DMS53 treated with DMSO at 0.1 percent for 48 hours (cell line): ENCODE results near the gene CDH18.
A peak's percentile ranks its signal among the peaks of the same experiment; 100 is the strongest.

Experiments
- DNase-seq: peaks from one replicate; lab custom pipeline; 2025; ENCODE audit not compliant: unreplicated experiment; lab: John Stamatoyannopoulos, UW

Gene CDH18

DNA sequence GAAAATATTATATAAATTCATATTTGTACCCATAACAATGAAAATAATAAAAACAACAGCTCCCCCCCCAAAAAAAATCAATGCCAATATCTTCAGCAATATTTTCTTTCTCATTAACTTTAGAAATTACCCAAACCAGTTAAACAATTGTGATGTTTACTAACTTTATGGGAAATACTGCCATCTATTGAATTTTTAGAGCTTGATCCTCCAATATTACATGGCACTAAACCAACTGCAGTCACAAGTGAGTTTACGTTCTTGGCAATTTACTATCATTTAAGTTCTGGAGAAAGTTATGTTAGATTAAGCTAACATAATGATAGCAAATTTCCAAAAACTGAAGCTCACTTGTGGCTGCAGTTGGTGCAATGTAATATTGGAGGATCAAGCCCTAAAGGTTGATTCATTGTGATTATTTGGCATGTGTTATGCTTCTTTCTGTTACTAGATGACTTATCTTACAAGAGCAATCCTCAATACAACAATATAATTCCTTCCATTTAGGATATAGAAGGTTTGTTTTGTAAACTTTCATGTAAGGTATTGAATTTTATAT, 379.5 kb downstream of the CDH18 start:
- DNase-seq: peak; percentile 59

DNA sequence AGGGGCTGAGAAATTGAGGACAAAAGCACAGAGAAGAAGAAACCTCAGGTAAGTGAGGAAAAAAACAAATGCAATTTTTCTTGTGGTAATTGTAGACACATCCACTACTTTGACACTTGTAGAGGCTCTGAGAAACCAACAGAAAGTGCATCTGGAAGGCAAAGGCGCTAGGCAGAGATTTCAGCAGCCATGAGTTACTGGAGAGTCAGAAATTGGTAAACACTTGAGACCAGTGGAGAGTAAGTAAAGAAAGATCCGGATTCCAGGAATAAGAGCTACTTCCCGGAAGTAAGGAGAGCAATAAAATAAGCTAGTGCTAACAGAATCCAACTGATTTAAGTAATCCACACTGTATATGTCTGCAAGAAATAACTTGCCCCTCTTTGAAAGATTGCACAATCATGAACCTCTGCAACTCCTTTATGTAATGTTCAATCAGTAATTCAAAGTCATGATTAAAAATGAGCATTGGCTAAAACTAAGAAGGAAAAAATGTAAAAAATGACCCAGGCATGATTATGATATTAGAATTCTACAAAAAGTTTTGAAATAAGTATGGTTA, 382.1 kb downstream of the CDH18 start:
- DNase-seq: peak; percentile 75

DNA sequence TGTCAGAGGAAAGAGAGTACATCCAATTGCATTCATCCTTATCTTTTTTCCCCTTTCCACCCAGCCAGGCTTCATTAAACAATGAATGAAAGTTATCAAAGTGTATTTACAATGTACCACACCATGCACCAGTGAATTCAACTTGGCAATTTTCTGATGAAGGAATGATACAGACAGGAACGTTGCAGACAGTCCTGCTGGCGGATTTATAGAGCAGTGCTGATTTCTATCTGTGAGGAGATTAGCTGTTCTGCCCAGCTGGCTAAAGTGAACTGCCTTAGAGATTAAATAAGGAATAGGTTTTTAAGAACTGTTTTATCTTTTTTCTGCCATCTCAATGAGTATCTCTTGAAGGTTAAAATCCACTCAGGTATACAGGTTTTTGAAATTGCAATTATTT, 403.9 kb downstream of the CDH18 start:
- DNase-seq: no peak

DNA sequence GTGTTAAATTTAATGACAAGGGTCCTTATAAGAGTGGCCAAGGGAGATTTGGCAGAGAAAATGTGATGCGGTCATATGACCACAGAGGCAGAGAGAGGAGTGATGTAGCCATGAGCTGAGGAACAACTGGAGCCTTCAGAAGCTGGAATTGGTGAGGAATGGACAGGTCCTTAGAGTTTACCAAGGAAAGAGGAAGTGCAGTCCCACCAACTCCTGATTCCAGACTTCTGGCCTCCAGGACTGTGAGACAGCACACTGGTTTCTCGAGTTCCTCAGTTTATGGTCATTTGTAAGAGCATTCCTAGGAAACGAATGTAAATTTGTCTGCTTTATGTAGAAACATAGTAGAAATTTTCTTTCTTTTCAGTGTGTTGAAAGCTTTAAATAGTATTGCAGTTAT, 410.1 kb downstream of the CDH18 start:
- DNase-seq: no peak

DNA sequence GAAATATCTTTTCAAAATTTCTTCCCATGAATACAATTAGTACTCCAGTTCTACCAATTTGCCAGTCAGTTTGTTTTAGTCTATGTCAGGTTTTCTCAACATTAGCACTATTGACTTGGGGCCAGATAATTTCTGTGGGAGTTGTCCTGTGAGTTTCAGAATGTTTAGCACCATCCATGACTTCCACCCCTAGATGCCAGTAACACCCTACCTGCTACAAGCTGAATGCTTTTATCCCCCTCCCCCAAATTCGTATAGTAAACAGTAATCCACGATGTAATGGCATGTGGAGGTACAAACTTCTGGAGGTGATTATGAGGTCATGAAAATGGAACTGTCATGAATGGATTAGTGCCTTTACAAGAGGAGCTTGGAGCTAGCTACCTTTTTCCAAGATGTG, 420.0 kb downstream of the CDH18 start:
- DNase-seq: no peak

DNA sequence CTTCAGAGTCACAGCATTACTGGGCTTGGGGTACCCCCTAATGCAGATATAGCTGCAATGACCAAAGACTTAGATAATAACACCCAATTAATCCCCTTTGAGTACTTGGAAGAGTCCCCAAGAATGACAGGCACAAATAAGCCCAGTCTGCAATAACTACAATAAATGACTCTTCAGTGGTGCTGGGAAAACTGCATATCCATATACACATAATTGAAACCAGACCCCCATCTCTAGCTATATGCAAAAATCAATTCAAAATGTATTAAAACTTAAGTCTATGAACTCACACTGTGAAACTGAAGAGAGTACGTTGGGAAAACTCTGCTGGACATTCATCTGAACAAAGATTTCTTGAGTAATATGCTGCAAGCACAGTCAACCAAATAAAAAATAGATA, 422.5 kb downstream of the CDH18 start:
- no peak for DNase-seq

DNA sequence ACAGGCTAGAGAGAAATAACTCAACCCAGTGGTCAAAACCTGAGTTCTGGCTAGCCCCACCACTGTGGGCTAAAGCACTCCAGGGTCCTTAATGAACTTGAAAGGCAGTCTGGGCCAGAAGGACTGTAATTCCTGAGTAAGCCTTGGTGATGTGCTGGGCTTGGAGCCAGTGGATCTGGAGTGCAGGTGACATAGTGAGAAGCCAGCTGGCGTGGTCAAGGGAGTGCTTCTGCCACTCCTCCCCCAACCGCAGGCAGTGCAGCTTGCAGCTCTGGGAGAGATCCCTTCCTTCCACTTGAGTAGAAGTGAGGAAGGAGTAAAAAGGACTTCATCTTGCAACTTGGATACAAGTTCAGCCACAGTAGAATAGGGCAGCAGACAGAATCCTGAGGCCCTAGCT, 424.0 kb downstream of the CDH18 start:
- peak; percentile 73 for DNase-seq

DNA sequence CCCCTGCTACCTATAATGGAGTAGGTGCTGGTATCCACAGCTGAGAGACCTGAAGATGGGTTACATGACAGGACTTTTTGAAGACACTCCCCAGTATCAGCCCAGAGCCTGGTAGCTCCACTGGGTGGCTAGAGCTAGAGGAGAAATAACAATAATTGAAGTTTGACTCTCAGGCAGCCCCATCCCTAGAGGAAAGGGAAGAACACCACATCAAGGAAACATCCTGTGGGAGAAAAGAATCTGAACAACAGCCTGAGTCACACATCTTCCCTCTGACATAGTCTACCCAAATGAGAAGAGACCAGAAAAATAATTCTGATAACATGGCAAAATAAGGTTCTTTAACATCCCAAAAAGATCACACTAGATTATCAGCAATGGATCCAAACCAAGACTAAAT, 432.1 kb downstream of the CDH18 start:
- no peak for DNase-seq

DNA sequence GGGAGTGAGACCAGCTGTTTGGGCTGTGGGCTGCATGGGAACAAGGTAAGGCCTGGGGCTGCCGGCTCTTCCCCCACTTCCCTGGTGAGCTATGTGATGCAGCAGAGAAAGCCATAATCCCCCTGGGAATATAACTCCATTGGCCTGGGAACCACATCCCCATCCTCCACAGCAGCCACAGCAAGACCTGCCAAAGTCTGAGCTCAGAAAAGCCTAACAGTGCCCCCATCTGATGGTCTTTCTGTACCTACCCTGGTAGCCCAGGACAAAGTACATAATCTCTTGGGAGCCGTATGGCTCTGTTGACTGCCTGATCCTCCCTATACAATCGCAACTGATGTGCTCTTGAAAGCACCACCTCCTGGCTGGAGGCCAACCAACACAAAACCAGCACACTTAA, 432.6 kb downstream of the CDH18 start:
- DNase-seq: no peak

DNA sequence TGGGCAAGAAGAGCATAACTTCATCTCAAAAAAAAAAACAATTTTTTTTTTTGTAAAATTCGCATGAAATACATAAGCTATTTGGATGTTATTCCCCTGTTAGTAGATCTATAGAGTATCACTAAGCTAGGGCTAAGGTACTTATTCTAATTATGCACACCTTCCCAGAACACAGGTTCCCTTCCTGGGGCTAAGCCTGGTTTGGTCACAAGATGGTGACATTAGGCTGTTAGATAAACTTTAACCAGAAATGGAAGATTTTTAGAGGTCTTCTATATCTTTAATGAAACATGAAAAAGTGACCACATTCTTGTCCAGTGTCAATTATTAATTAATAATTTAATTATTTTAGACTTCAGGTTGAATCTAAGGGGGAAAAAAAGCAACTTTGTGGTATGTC, 433.5 kb downstream of the CDH18 start:
- no peak for DNase-seq

DNA sequence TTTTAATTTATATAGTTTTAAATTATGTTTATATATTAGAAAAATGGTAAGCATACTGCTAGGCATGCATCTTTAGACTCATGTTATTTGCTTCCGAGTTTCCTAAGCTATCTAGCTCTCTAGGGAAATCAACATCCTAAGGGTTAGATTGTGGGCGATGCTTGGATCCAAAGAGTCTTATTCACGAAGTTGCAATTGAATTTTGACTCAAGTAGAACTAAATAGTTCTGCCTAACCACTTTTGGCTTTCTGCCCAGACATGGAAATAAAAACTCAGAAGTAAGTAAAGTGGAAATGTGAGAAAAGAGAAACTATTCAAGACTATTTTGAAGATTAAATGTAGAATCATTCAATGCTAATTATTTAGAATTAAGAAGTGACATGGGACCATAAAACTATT, 440.4 kb downstream of the CDH18 start:
- DNase-seq: no peak

DNA sequence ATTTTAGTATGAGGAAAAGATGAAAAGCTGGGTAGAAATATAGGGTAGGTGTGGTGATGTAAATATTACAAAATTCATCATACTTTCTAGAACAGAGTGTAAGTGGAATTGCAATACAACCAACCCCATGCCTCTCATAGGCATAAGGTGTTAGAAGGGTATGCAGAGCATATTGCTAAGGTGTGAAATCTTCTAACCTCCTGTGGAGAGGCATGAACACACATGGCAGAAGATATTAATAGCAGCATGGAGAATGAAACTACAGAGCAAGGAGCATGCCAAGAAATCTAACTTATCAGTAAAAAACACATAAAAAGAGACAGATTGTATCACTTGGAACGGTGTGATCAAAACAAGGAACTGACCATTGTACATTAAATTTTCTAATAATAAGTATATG, 441.5 kb downstream of the CDH18 start:
- no peak for DNase-seq

DNA sequence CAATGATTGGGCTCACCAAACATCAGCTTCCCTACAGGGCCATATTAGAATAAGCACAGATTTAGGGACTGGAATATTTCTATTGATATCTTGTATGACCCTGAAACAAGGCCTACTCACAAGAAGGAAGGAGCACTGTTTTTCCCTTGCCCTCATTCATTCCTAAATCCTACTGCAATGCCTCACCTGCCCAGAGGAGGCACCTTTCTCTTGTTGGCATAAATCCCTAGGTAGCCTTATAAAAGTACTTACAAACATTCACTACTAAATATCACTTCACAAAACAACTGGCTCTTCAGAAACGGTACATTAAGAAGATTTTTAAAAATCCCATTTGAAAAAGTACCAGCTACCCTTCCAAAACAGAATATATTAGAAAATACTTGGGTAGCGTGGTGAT, 449.4 kb downstream of the CDH18 start:
- DNase-seq: no peak

DNA sequence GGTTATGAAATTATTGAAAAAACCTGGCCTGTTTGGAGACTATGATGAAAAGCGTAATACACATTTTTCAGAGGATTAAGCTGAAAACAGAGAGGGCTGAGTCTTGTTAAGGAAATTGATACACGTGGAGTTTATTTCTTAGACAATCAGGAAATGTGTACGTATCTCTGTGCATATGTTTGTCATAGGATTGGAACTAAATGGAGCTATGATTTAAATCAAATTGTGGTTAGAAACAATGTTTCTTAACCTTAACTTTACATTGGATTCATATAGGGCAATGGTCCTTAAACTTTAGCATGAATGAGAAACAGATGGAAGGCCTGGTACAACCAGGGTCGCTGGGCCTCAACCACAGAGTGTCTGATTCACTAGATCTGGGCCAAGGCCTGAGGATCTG, 451.6 kb downstream of the CDH18 start:
- DNase-seq: no peak

DNA sequence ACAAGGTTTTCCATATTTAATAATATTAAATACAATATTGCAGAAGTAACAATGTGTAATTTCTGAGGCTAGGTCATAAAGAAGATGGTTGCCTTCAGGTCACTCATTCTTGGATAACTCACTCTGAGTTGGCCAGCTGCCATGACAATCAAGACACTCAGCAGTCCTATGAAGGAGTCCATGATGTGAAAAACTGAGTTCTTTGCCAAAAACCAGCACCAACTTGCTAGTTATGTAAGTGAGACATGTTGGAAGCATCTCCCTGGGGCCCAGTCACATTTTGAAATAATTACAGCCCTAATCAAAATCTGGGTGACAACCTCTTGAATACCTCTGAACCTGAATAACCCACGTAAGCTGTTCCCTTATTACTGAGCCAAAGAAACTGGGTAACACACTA, 453.2 kb downstream of the CDH18 start:
- DNase-seq: no peak

DNA sequence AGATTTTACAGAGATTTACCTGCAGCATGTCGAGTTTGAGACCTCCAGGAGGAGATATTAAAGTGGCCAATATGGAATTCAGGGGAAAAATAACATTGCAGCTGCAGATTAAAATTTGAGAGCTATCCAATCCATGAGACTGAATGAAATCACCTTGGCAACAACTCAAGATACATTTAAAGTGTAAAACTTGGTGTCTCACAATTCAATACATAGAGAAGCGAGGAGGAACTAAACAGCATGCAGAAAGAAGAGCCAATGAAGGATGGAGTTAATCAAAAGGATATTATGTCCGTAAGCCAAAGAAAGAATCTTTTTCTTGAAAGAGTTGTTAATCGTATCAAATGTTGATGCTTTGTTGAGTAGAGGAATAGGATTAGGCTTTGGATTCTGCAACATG, 455.1 kb downstream of the CDH18 start:
- DNase-seq: no peak

DNA sequence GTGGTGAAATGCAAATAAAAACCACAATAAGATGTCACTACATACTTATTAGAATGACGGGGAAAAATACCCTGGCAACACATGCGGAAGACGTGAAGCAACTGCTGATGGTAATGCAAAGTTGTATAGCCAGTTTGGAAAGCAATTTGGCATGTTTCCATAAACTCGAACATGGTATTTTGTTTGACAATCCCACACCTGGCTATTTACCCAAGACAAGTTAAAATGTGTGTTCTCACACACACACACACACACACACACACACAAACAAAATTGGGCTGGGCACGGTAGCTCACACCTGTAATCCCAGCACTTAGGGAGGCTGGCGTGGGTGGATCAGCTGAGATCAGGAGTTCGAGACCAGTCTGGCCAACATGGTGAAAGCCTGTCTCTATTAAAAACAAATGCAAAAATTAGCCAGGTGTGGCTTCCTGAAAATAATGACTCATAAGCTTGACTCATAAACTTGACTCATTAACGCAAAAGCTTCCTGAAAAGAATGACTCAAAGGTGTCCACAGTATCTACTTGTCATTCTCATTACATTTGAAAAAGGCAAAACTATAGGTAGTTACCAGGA, 456.5 kb downstream of the CDH18 start:
- DNase-seq: peak; percentile 95

DNA sequence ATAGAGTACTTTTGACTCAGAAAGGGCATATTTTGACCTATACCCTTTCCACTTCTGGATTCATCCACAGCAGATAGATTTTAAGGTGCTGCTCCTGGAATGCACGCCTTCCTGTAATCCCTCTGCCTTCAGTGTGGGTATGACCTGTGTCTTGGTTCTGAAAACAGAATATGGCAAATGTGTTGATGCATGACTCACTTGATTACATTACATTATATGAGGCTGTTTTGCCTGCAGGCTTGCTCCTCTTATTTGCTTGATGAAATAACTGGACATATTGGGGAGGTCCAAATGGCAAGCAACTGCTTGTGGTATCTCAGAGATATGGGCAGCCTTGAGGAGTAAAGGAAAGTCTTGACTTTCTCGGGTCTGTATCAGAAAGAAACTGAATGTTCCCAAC, 468.6 kb downstream of the CDH18 start:
- no peak for DNase-seq

DNA sequence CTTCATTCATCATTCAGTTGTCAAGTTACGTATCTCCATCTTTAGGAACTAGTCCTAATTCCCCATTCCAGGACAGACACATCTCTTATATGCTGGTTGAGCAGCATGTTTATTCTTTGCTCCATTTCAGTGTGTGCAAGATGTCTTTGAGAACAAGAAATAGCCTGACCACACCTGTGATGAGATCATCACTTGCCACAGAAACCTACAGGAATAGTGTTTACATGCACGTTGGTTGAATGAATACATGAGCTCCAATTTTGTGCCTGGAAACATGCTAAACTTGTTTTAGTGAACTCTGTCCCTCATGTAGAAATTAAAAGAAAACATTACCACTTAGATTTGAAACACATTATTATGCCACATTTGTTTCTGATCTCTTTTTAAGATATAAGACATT, 489.1 kb downstream of the CDH18 start:
- DNase-seq: no peak

DNA sequence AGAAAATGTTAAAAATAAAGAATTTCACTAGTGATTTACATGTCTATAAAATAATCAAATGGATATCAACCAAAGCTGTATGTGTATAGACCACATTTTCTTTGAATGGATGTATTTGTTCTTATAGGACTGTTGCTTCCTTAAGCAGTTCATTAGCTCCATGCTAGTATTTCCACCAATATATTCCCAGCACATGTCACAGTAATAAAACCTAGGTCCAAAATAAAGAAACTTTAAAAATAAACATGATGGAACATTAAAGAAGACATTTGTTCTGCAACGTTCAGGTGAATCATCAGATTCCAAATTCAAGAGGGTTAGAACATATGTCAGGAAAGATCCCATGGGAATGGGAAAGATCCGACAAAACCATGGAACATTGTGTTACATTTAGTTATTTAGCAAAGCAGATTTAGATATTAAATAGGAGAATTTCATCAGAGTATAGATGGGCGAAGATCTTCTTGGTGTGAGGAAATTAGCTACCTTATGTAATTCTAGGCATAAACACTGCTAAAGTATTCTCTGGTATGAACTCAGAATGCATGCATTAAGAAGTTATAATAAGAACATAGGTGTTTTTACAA, 490.7 kb downstream of the CDH18 start:
- DNase-seq: no peak

DNA sequence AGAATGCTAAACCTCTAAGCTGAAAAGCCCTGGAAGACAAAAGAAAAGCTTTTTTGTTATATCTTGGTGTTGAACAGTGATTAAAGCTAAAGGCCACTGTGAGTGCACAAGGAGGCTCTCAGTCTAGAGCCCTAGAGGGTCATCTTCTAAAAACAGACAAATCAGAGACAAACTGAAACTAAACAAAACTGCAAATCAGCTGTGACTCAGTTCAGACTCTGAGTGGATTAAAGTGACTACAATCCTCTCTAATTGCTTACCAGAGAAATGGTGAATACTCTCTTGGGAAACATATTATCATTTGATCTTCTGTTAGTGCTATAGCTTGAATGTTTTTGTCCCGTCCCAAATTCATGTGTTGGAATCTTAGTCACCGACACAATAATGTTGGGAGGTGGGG, 491.9 kb downstream of the CDH18 start:
- no peak for DNase-seq

DNA sequence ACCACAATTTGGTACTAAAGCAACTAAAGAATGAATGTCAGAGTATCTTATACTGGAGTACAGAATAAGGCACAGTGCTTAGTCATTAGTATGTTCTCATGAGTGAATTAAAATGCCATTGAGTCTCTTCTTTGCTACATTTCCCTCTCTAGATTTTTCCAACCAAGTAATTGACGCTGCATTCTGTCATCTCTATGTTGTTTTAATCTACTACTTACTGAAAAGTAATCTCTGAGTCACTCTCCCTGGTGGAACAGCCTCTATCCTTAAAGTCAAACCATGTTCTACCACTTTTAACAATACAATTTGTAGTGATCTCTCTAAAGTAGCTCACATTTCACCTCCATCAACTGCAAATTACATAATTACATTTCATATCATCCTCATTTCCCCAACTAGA, 495.1 kb downstream of the CDH18 start:
- no peak for DNase-seq

DNA sequence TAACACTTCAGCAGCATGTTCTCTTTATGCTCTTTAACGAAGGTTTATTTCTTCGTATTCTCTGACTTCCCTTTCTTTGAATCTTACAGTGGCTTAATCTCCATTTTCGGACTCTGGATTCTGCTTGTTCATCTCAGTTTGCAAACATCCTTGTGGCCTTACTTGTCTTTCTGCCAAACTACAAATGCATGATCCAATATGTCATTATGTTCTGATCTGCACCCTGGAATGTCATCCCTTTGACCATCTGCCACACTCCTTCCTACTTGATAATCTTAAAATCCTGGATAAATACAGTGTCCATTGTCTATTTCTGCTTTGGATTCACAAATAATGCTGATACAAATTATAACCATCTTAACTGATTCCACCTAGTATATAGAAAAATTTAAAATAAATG, 499.2 kb downstream of the CDH18 start:
- no peak for DNase-seq
